Epithelial cell of esophagus (primary cell): ENCODE results near the gene CELSR3.

Source experiments
- DNase-seq: peaks from one replicate; pipeline ENCODE4 v3.0.0; 2010; ENCODE audit warnings: low read depth
- H3K4me3 ChIP-seq: 2 replicates; pipeline ENCODE4 v1.5.1; 2011; ENCODE audit warnings: mild to moderate bottlenecking, low read length, control low read depth
- CTCF ChIP-seq: IDR thresholded peaks from 2 replicates; pipeline ENCODE4 v1.5.1; 2011; ENCODE audit warnings: low read depth, mild to moderate bottlenecking, low read length, control low read depth, inconsistent platforms; ENCODE audit not compliant: insufficient read depth; ENCODE audit errors: missing control alignments

CELSR3 gene

GRCh38 chr3:48700731-48701405 is 38.2 kb upstream of the CELSR3 start:
- TF ChIP-seq CTCF = no peak
- no peak overlapping the region for H3K4me3 ChIP-seq
- no peak for DNase-seq

DNA sequence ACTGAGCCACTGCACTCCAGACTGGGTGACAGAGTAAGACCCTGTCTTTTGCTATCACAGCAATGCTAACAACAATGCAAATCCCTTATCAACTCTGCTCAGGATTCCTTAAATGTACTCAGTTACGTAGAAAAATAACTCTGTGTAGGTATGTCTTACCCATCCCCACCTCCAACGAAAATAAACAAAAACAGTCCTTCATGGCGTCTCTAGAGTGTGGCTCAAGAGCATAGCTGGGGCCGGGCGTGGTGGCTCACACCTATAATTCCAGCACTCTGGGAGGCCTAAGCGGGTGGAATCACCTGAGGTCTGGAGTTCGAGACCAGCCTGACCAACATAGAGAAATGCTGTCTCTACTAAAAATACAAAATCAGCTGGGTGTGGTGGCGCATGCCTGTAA is 36.2 kb upstream of the CELSR3 start:
- TF ChIP-seq CTCF = no peak
- H3K4me3 ChIP-seq = no peak overlapping the region
- no peak for DNase-seq

DNA sequence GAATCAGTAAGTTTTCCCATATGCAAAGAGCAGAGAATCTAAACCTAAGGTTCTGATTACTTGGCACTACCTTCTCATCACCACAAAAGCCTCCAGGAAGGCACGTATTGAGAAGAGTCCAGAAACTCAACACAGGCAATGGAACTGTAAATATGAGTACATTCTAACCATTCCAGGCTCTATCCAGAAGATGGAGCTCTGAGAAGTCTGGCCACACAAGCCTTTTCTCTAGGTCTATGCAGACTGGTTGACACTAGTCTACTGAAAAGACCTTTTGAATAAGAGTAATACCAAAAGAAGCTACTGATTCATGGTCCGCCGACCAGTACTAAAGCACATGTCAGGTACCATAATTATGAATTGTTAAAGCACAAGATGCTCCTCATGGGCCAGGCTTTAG is 35.3 kb upstream of the CELSR3 start:
- no peak overlapping the region for H3K4me3 ChIP-seq
- TF ChIP-seq CTCF = no peak
- DNase-seq = no peak

DNA sequence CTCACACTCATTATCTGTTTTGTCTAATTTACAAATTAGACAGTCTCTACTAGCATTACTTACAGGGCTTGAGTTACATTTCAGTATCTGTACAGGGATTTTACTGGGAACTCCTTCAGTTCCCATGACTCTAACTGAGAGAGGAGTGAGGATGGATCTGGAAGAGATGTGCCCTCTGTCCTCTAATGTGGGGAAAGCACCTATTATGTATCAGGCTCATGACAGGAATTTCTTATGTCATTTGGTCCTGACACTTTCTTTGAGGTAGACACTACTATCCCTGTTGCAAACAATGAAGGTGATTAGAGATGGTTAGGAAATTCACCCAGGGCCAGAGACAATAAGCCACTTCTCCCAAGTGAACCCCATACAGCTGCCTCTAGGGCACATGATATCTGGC is 33.9 kb upstream of the CELSR3 start:
- H3K4me3 ChIP-seq = no peak overlapping the region
- TF ChIP-seq CTCF = no peak
- DNase-seq = no peak

DNA sequence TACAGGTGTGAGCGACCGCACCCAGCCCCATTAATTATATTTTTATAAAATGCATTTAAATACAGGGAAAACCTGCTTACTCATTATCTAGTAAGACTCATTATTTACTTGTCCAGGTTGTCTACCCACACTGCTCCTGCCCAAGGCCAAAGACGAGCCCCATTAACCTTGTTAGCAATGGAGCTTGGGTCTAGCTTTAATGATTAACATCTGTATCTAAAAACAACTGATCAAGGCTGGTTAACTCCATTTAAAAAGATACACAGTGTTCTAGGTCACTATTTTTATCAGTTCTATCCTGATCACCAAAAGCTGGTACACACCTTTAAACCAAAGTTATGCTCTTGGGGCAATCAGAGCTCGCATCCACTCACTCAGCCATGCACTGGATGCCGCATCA is 33.5 kb upstream of the CELSR3 start:
- no peak for DNase-seq
- TF ChIP-seq CTCF = no peak
- no peak overlapping the region for H3K4me3 ChIP-seq

DNA sequence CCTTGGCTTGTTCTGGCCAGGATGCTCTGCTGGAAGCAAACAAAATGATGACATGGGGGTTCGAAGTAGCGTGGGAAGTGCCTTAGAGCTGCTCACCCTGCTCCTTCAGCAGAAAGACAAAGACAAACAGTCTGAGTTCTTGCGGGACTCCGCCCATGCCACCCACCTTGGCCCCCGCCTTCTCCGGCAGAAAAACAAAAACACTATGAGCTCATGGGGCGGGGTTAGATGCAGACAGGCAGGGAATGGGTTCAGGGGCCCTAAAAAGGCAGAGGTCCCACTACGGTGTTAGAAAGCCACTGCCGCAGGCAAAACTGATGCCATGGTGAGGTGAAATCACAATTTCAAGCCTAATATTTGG is 32.7 kb upstream of the CELSR3 start:
- DNase-seq = peak; percentile 80
- TF ChIP-seq CTCF = no peak
- H3K4me3 ChIP-seq = peak overlapping the region; percentile 33
